Measurements from ENCODE around the gene AGBL3. TPM values are rescaled to one million over a fixed set of nuclear protein-coding genes. Genes with fewer than 3 reads are reported as not detected.

Gene AGBL3
- total and polyA plus RNA-seq, 2 of the 8 experiments (the other 6 are each of a cell fraction or from before 2014, with no cell fraction given), result 1.1 to 1.9 TPM

DNA sequence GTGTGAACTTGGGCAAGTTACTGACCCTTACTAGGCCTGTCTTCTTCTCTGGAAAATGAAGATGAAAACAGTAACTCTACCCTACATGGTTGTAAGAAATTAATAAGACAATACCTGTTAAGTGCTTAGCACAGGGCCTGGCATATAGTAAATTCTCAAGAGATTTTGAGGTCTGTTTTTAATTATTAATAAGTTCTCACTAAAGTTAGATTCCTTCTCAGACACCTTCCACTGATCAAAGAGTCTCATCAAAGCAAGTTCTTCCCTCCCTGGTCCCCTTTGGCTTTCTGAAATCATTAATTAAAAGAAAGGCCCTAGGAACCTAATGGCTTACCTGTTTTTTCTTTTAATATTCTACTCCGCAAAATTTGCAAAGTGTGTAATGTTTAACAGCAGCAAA, 166.1 kb downstream of the AGBL3 start:
- no peak for FAIRE-seq
- H4K91ac ChIP-seq (replicated peaks; ENCODE audit: insufficient read length, low read length), result no peak overlapping the region
- no peak overlapping the region for H3K14ac ChIP-seq (ENCODE audit: insufficient read length)
- no peaks in the 10 kb centered on the region for H3K4me1 ChIP-seq (replicated peaks in 1 of 4; ENCODE audit: control insufficient read depth in 3 of 4, insufficient read depth in 4 of 4, low read length in 3 of 4)
- no peak overlapping the region for H3K23ac ChIP-seq (ENCODE audit: insufficient read length)
- no peak overlapping the region for H2BK20ac ChIP-seq (ENCODE audit: low read length)
- no peak overlapping the region for H2BK12ac ChIP-seq (ENCODE audit: low read depth, low read length)
- H3K23me2 ChIP-seq (ENCODE audit: low read depth, low read length), result no peaks in the 10 kb centered on the region
- H2AFZ ChIP-seq (ENCODE audit: low read length), result no peak overlapping the region
- no peaks in the 10 kb centered on the region for H3K79me2 ChIP-seq (ENCODE audit: control insufficient read depth in 1 of 2, insufficient read depth in 2 of 2, low read length in 2 of 2)
- CTCF ChIA-PET (ENCODE audit: partially characterized antibody), result no interaction called here
- H3K9me3 ChIP-seq (ENCODE audit: insufficient read depth in 2 of 2, low read depth in 1 of 2, low read length in 1 of 2), result peaks cover 13 to 14% of the 10 kb centered on the region in 2 experiments; a peak in 3 of 4 replicates
- 88% methylated on average over 1 of the region's 1 CpG; no CpG with 5 or more reads in 1 of the 2 experiments for WGBS, 2 experiments (ENCODE audit: extremely low coverage in 1 of 2, insufficient coverage in 1 of 2, insufficient read length in 1 of 2, insufficient replicate concordance in 2 of 2, low coverage in 1 of 2, low lambda C conversion rate in 2 of 2, missing lambda C conversion rate in 1 of 2)
- no peak overlapping the region for H4K8ac ChIP-seq (ENCODE audit: extremely low read depth, insufficient read depth, low read length)
- H3K18ac ChIP-seq (ENCODE audit: extremely low read depth, low read length), result no peak overlapping the region
- H3K27ac ChIP-seq (ENCODE audit: low read depth, low read length), result no peak overlapping the region
- H3K36me3 ChIP-seq (ENCODE audit: control insufficient read depth in 2 of 4, insufficient read depth in 4 of 4, low read length in 3 of 4), result no peaks in the 10 kb centered on the region
- no peaks in the 10 kb centered on the region for H3K79me1 ChIP-seq (ENCODE audit: low read depth, low read length)
- H3K4me2 ChIP-seq (ENCODE audit: insufficient read depth in 1 of 2, low read depth in 2 of 2, low read length in 2 of 2), result no peak overlapping the region
- POLR2A ChIA-PET (ENCODE audit: partially characterized antibody), result no interaction called here
- H3K9ac ChIP-seq (replicated peaks in 1 of 4; ENCODE audit: extremely low read depth in 1 of 4, low read depth in 3 of 4, low read length in 3 of 4), result no peak overlapping the region
- H3K4me3 ChIP-seq (ENCODE audit: extremely low read depth in 1 of 4, insufficient read depth in 2 of 4, low read depth in 3 of 4, low read length in 4 of 4), result no peak overlapping the region
- no peak overlapping the region for H2BK15ac ChIP-seq (ENCODE audit: low read length)
- H2BK120ac ChIP-seq (replicated peaks; ENCODE audit: low read depth, low read length), result no peak overlapping the region
- H2AK5ac ChIP-seq (ENCODE audit: low read depth, low read length), result no peak overlapping the region
- no peak overlapping the region for H3K4ac ChIP-seq (replicated peaks; ENCODE audit: insufficient read length, low read depth, low read length)
- no peak for DNase-seq (ENCODE audit: low read depth in 1 of 2, low spot score in 2 of 2)
- no peak overlapping the region for H4K5ac ChIP-seq (ENCODE audit: insufficient read length, low read depth, low read length)
- H3K27me3 ChIP-seq (replicated peaks in 1 of 4; ENCODE audit: control insufficient read depth in 3 of 4, extremely low read depth in 1 of 4, insufficient read depth in 3 of 4, low read length in 3 of 4), result no peaks in the 10 kb centered on the region
- no peak overlapping the region for H2BK5ac ChIP-seq (ENCODE audit: low read depth, low read length)
- no peaks in the 10 kb centered on the region for H4K20me1 ChIP-seq (replicated peaks in 1 of 2; ENCODE audit: control insufficient read depth in 1 of 2, insufficient read depth in 2 of 2, low read length in 2 of 2)
- H3K56ac ChIP-seq (replicated peaks; ENCODE audit: insufficient read length, low read depth, low read length), result no peak overlapping the region
- TF ChIP-seq NRF1 (IDR thresholded peaks at IDR 0.05; ENCODE audit: low read depth, low read length), result no peak
- no peak for TF ChIP-seq NANOG (IDR thresholded peaks at IDR 0.05; ENCODE audit: insufficient read depth, low read depth, low read length, poor library complexity, severe bottlenecking)
- no peak for TF ChIP-seq EP300 (IDR thresholded peaks at IDR 0.05; ENCODE audit: borderline replicate concordance in 1 of 2, low read depth in 2 of 2, low read length in 2 of 2)
- no peak for TF ChIP-seq SIRT6 (IDR thresholded peaks at IDR 0.05; ENCODE audit: low read length)
- no peak for TF ChIP-seq ASH2L (IDR thresholded peaks at IDR 0.05; ENCODE audit: low read length)
- no peak for TF ChIP-seq YY1 (IDR thresholded peaks at IDR 0.05; ENCODE audit: low read depth, low read length)
- TF ChIP-seq SUZ12 (IDR thresholded peaks at IDR 0.05; ENCODE audit: low read length), result no peak
- TF ChIP-seq BACH1 (IDR thresholded peaks at IDR 0.05; ENCODE audit: low read length), result no peak
- no peak for TF ChIP-seq POLR2A (IDR thresholded peaks at IDR 0.05; ENCODE audit: control extremely low read depth in 1 of 2, low read depth in 2 of 2, low read length in 2 of 2)
- TF ChIP-seq CBX5 (IDR thresholded peaks at IDR 0.05; ENCODE audit: low read depth, low read length), result no peak
- no peak for TF ChIP-seq JUN (IDR thresholded peaks at IDR 0.05; ENCODE audit: low read depth, low read length)
- no peak for TF ChIP-seq RBBP5 (IDR thresholded peaks at IDR 0.05; ENCODE audit: borderline replicate concordance, low read depth, low read length)
- TF ChIP-seq, protein P1, sequence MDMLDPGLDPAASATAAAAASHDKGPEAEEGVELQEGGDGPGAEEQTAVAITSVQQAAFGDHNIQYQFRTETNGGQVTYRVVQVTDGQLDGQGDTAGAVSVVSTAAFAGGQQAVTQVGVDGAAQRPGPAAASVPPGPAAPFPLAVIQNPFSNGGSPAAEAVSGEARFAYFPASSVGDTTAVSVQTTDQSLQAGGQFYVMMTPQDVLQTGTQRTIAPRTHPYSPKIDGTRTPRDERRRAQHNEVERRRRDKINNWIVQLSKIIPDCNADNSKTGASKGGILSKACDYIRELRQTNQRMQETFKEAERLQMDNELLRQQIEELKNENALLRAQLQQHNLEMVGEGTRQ (IDR thresholded peaks at IDR 0.05; ENCODE audit: low read length), result no peak
- TF ChIP-seq CTBP2 (IDR thresholded peaks at IDR 0.05; ENCODE audit: borderline replicate concordance, insufficient read depth, insufficient read length, low read length), result no peak

Data from H1 (cell line).